Mesothelial cell of epicardium (in vitro differentiated cells): ENCODE data around the gene BARHL2. TPM values are rescaled to one million over a fixed set of nuclear protein-coding genes. Genes with fewer than 3 reads are reported as not detected.

Experiments
- DNase-seq, 2 experiments: peaks; one replicate each; pipeline ENCODE4 v3.0.0; 2021; ENCODE audit warnings: low spot score in 2 of 2; ENCODE audit not compliant: unreplicated experiment in 2 of 2
- H3K27ac Mint-ChIP-seq: 2 replicates; pipeline ENCODE4 v1.8.0; 2021; ENCODE audit warnings: mixed read lengths
- H3K27me3 Mint-ChIP-seq: 2 replicates; pipeline ENCODE4 v1.8.0; 2021; ENCODE audit warnings: low read depth, mixed read lengths
- H3K36me3 Mint-ChIP-seq: 2 replicates; pipeline ENCODE4 v1.8.0; 2021; ENCODE audit warnings: mixed read lengths
- H3K4me1 Mint-ChIP-seq: 2 replicates; pipeline ENCODE4 v1.8.0; 2021; ENCODE audit warnings: mixed read lengths
- H3K4me3 Mint-ChIP-seq: 2 replicates; pipeline ENCODE4 v1.8.0; 2021; ENCODE audit warnings: mild to moderate bottlenecking, moderate library complexity, mixed read lengths
- H3K9me3 Mint-ChIP-seq: 2 replicates; pipeline ENCODE4 v1.8.0; 2021; ENCODE audit warnings: mixed read lengths
- CTCF ChIP-seq: fragments of 200-600 bp; sonication (generic); IDR thresholded peaks from one replicate; pipeline ENCODE4 v1.5.0; 2021; ENCODE audit warnings: antibody characterized with exemption; ENCODE audit not compliant: unreplicated experiment
- total RNA-seq: library from RNA; stranded (reverse); gene quantifications from 3 replicates; pipeline ENCODE4 v1.2.1, GENCODE V29; 2021

The BARHL2 gene
- total RNA-seq, 1 donor from 2014 or later, result not detected

- no peak overlapping the region for H3K27ac Mint-ChIP-seq
- H3K4me1 Mint-ChIP-seq, result peaks cover 16% of the 10 kb centered on the region
- no peaks in the 10 kb centered on the region for H3K36me3 Mint-ChIP-seq
- no peak for DNase-seq
- H3K27me3 Mint-ChIP-seq, result peaks cover 97% of the 10 kb centered on the region
- H3K9me3 Mint-ChIP-seq, result no peaks in the 10 kb centered on the region
- peak overlapping the region; percentile 71 for H3K4me3 Mint-ChIP-seq
- no peak for TF ChIP-seq CTCF
These were observed 1.6 kb upstream of the BARHL2 start for GRCh38 chr1:90718411-90719329.

- no peak overlapping the region for H3K27ac Mint-ChIP-seq
- no peaks in the 10 kb centered on the region for H3K9me3 Mint-ChIP-seq
- H3K36me3 Mint-ChIP-seq, result no peaks in the 10 kb centered on the region
- no peak for DNase-seq
- H3K4me3 Mint-ChIP-seq, result peak overlapping the region; percentile 71
- peaks cover 16% of the 10 kb centered on the region for H3K4me1 Mint-ChIP-seq
- peaks cover 97% of the 10 kb centered on the region for H3K27me3 Mint-ChIP-seq
- TF ChIP-seq CTCF, result no peak
These were observed 736 bp upstream of the BARHL2 start for GRCh38 chr1:90717665-90718410.

GRCh38 chr1:90717356-90717664 lies 208 bp upstream of the BARHL2 start:
- peak overlapping the region; percentile 56 for H3K4me3 Mint-ChIP-seq
- no peaks in the 10 kb centered on the region for H3K36me3 Mint-ChIP-seq
- no peak for TF ChIP-seq CTCF
- H3K27me3 Mint-ChIP-seq, result peaks cover 97% of the 10 kb centered on the region
- DNase-seq, result no peak
- H3K4me1 Mint-ChIP-seq, result peaks cover 16% of the 10 kb centered on the region
- no peak overlapping the region for H3K27ac Mint-ChIP-seq
- H3K9me3 Mint-ChIP-seq, result no peaks in the 10 kb centered on the region

- Mint-ChIP-seq H3K27ac (no peak overlapping the region), H3K4me1 (peaks cover 16% of the 10 kb centered on the region), H3K36me3 (no peaks in the 10 kb centered on the region), H3K9me3 (no peaks in the 10 kb centered on the region), H3K4me3 (peak overlapping the region; percentile 51), H3K27me3 (peaks cover 97% of the 10 kb centered on the region)
- no peak for DNase-seq
- no peak for TF ChIP-seq CTCF
These were observed 905 bp downstream of the BARHL2 start for GRCh38 chr1:90716243-90716551.

GRCh38 chr1:90715309-90715708 lies 1.8 kb downstream of the BARHL2 start:
- DNase-seq, result no peak
- no peak for TF ChIP-seq CTCF
- peaks cover 16% of the 10 kb centered on the region for H3K4me1 Mint-ChIP-seq
- no peaks in the 10 kb centered on the region for H3K9me3 Mint-ChIP-seq
- H3K36me3 Mint-ChIP-seq, result no peaks in the 10 kb centered on the region
- no peak overlapping the region for H3K4me3 Mint-ChIP-seq
- H3K27me3 Mint-ChIP-seq, result peaks cover 97% of the 10 kb centered on the region
- H3K27ac Mint-ChIP-seq, result no peak overlapping the region
